ENCODE results near the gene U2AF2. TPM values are rescaled to one million over a fixed set of nuclear protein-coding genes. Genes with fewer than 3 reads are reported as not detected.
A peak's percentile ranks its signal among the peaks of the same experiment; 100 is the strongest.

The U2AF2 gene
- polyA plus RNA-seq, 3 donors = 5.3 to 166 (median 5.4) TPM

- Histone ChIP-seq H3K36me3 (replicated peaks in 1 of 2; ENCODE audit: control insufficient read depth in 1 of 2, insufficient read depth in 2 of 2, low read length in 2 of 2) (no peaks in the 10 kb centered on the region), H3K27me3 (ENCODE audit: control insufficient read depth in 2 of 2, insufficient read depth in 2 of 2, low read length in 2 of 2) (peaks cover 0 to 5% of the 10 kb centered on the region in 2 donors), H3K4me2 (replicated peaks; ENCODE audit: extremely low read depth, low read length, poor library complexity, severe bottlenecking) (no peak overlapping the region), H3K4me3 (replicated peaks in 1 of 3; ENCODE audit: low read depth in 2 of 3, low read length in 3 of 3) (no peak overlapping the region), H3K9me3 (replicated peaks in 1 of 2; ENCODE audit: control insufficient read depth in 1 of 2, insufficient read depth in 1 of 2, low read length in 2 of 2) (peaks cover 0 to 3% of the 10 kb centered on the region in 2 donors), H3K4me1 (ENCODE audit: control insufficient read depth in 1 of 2, insufficient read depth in 2 of 2, low read length in 2 of 2) (peaks cover 54 to 72% of the 10 kb centered on the region in 2 donors), H3K9ac (ENCODE audit: insufficient read depth, low read length, poor library complexity, severe bottlenecking) (no peak overlapping the region), H3K27ac (ENCODE audit: low read depth in 1 of 2, low read length in 2 of 2) (no peak overlapping the region), H4K20me1 (ENCODE audit: insufficient read depth, low read length) (peaks cover 6% of the 10 kb centered on the region), H3K79me2 (ENCODE audit: insufficient read depth, low read length) (peaks cover 38% of the 10 kb centered on the region), H2AFZ (ENCODE audit: insufficient read depth, low read depth, low read length, poor library complexity, severe bottlenecking) (no peak overlapping the region)
- no peak for DNase-seq
- Mint-ChIP-seq H3K27me3 (ENCODE audit: low read depth in 3 of 3) (peaks cover 4 to 17% (median 12%) of the 10 kb centered on the region in 3 donors), H3K36me3 (peaks cover 12 to 15% of the 10 kb centered on the region in 2 donors), H3K4me3 (no peak overlapping the region), H3K4me1 (peaks cover 73% of the 10 kb centered on the region), H3K9me3 (peaks cover 0 to 7% (median 1%) of the 10 kb centered on the region in 7 donors), H3K27ac (peak overlapping the region in 2 of 7 donors; percentile 46 to 50)
- intact Hi-C loops (cut with micrococcal nuclease) = loop anchor here in 1 of 2 donors (10.0 kb wide), 1 partner anchor 177 kb away; no protein-coding TSS in a partner anchor
- WGBS (ENCODE audit: insufficient coverage) = 83% methylated on average over 11 of the region's 11 CpGs
- TF ChIP-seq CTCF (IDR thresholded peaks at IDR 0.05) = no peak
Observed at GRCh38 chr19:55637534-55637933, 17.3 kb upstream of the U2AF2 start.

- Histone ChIP-seq H3K27ac (ENCODE audit: low read depth in 1 of 2, low read length in 2 of 2) (no peak overlapping the region), H3K4me3 (replicated peaks in 1 of 3; ENCODE audit: low read depth in 2 of 3, low read length in 3 of 3) (no peak overlapping the region), H3K27me3 (ENCODE audit: control insufficient read depth in 2 of 2, insufficient read depth in 2 of 2, low read length in 2 of 2) (peaks cover 0 to 5% of the 10 kb centered on the region in 2 donors), H3K79me2 (ENCODE audit: insufficient read depth, low read length) (peaks cover 49% of the 10 kb centered on the region), H3K4me2 (replicated peaks; ENCODE audit: extremely low read depth, low read length, poor library complexity, severe bottlenecking) (no peak overlapping the region), H3K4me1 (ENCODE audit: control insufficient read depth in 1 of 2, insufficient read depth in 2 of 2, low read length in 2 of 2) (peaks cover 60 to 75% of the 10 kb centered on the region in 2 donors), H2AFZ (ENCODE audit: insufficient read depth, low read depth, low read length, poor library complexity, severe bottlenecking) (no peak overlapping the region), H3K9ac (ENCODE audit: insufficient read depth, low read length, poor library complexity, severe bottlenecking) (no peak overlapping the region), H3K36me3 (replicated peaks in 1 of 2; ENCODE audit: control insufficient read depth in 1 of 2, insufficient read depth in 2 of 2, low read length in 2 of 2) (no peaks in the 10 kb centered on the region), H4K20me1 (ENCODE audit: insufficient read depth, low read length) (peaks cover 6% of the 10 kb centered on the region), H3K9me3 (replicated peaks in 1 of 2; ENCODE audit: control insufficient read depth in 1 of 2, insufficient read depth in 1 of 2, low read length in 2 of 2) (peaks cover 0 to 3% of the 10 kb centered on the region in 2 donors)
- H3K27ac Mint-ChIP-seq = peak overlapping the region in 3 of 7 donors; percentile 1 to 56 (median 33)
- DNase-seq = peak; percentile 44 to 60 (median 50)
- 68% methylated on average over 3 of the region's 6 CpGs for WGBS (ENCODE audit: insufficient coverage)
- H3K36me3 Mint-ChIP-seq = peaks cover 12 to 17% of the 10 kb centered on the region in 2 donors
- no peak overlapping the region for H3K4me3 Mint-ChIP-seq
- peaks cover 4 to 20% (median 20%) of the 10 kb centered on the region in 3 donors for H3K27me3 Mint-ChIP-seq (ENCODE audit: low read depth in 3 of 3)
- H3K9me3 Mint-ChIP-seq = peaks cover 0 to 7% (median 3%) of the 10 kb centered on the region in 7 donors
- intact Hi-C loops (cut with micrococcal nuclease) = loop anchor here in 1 of 2 donors (10.0 kb wide), 1 partner anchor 176 kb away; no protein-coding TSS in a partner anchor
- peaks cover 75% of the 10 kb centered on the region for H3K4me1 Mint-ChIP-seq
- peak; percentile 27 for TF ChIP-seq CTCF (IDR thresholded peaks at IDR 0.05)
Observed at GRCh38 chr19:55638864-55639359, 15.9 kb upstream of the U2AF2 start.

Measured in CD14-positive monocyte (primary cell).